A172 (cell line): ENCODE results near the gene TNF. TPM values are rescaled to one million over a fixed set of nuclear protein-coding genes. Genes with fewer than 3 reads are reported as not detected.

Experiments
- total RNA-seq: library from RNA; depleted of rRNA; stranded (reverse); fragments of >200 nt; shearing (Covaris generic); gene quantifications from 2 replicates; pipeline ENCODE4 v1.2.3, GENCODE V29; 2014; rRNA removed

Gene TNF
- total RNA-seq, 1 experiment from 2014 or later = not detected

Other genes with a start within 250 kb of the TNF start
- 284 and 365 TPM in 2 replicates for gene HLA-B, start 218.4 kb upstream of the TNF start, total RNA-seq
- gene MICA, start 172.0 kb upstream of the TNF start, total RNA-seq = 60.3 and 67.6 TPM in 2 replicates
- 16.5 and 17.1 TPM in 2 replicates for gene MICB, start 77.4 kb upstream of the TNF start, total RNA-seq
- not detected in 2 replicates for gene MCCD1, start 46.6 kb upstream of the TNF start, total RNA-seq
- gene DDX39B, start 33.6 kb upstream of the TNF start, total RNA-seq = 317 and 405 TPM in 2 replicates
- 1.4 and 2.3 TPM in 2 replicates for gene ATP6V1G2, start 29.0 kb upstream of the TNF start, total RNA-seq
- 21.1 and 22.0 TPM in 2 replicates for gene NFKBIL1, start 28.0 kb upstream of the TNF start, total RNA-seq
- not detected in 2 replicates for gene LTA, start 3.3 kb upstream of the TNF start, total RNA-seq
- not detected in 2 replicates for gene LTB, start 6.9 kb downstream of the TNF start, total RNA-seq
- not detected in 2 replicates for gene LST1, start 10.7 kb downstream of the TNF start, total RNA-seq
- gene NCR3, start 17.4 kb downstream of the TNF start, total RNA-seq = not detected in 2 replicates
- not detected in 2 replicates for gene AIF1, start 39.7 kb downstream of the TNF start, total RNA-seq
- 46.7 and 55.9 TPM in 2 replicates for gene PRRC2A, start 45.1 kb downstream of the TNF start, total RNA-seq
- 176 and 186 TPM in 2 replicates for gene BAG6, start 77.1 kb downstream of the TNF start, total RNA-seq
- 2.0 and 4.2 TPM in 2 replicates for gene APOM, start 80.3 kb downstream of the TNF start, total RNA-seq
- 15.9 and 22.0 TPM in 2 replicates for gene C6orf47, start 85.2 kb downstream of the TNF start, total RNA-seq
- gene GPANK1, start 89.4 kb downstream of the TNF start, total RNA-seq = 9.5 and 13.2 TPM in 2 replicates
- gene CSNK2B, start 90.5 kb downstream of the TNF start, total RNA-seq = 263 and 282 TPM in 2 replicates
- 1.2 and 2.0 TPM in 2 replicates for gene LY6G5B, start 94.4 kb downstream of the TNF start, total RNA-seq
- gene LY6G5C, start 105.5 kb downstream of the TNF start, total RNA-seq = not detected in 2 replicates
- gene ABHD16A, start 127.8 kb downstream of the TNF start, total RNA-seq = 38.5 and 40.9 TPM in 2 replicates
- not detected in 2 replicates for gene LY6G6F, start 131.3 kb downstream of the TNF start, total RNA-seq
- not detected in 2 replicates for gene LY6G6D, start 139.8 kb downstream of the TNF start, total RNA-seq
- not detected in 2 replicates for gene LY6G6C, start 146.2 kb downstream of the TNF start, total RNA-seq
- gene MPIG6B, start 147.8 kb downstream of the TNF start, total RNA-seq = not detected in 2 replicates
- gene DDAH2, start 153.7 kb downstream of the TNF start, total RNA-seq = 134 and 166 TPM in 2 replicates
- 927 and 1,153 TPM in 2 replicates for gene CLIC1, start 161.0 kb downstream of the TNF start, total RNA-seq
- gene MSH5, start 164.4 kb downstream of the TNF start, total RNA-seq = 3.2 and 6.1 TPM in 2 replicates
- 1.1 and 3.0 TPM in 2 replicates for gene SAPCD1, start 187.1 kb downstream of the TNF start, total RNA-seq
- 0.60 and 3.2 TPM in 2 replicates for gene VWA7, start 201.8 kb downstream of the TNF start, total RNA-seq
- gene VARS1, start 220.2 kb downstream of the TNF start, total RNA-seq = 56.0 and 58.8 TPM in 2 replicates
- 80.4 and 88.0 TPM in 2 replicates for gene LSM2, start 231.4 kb downstream of the TNF start, total RNA-seq
- 1.4 and 3.0 TPM in 2 replicates for gene HSPA1L, start 239.7 kb downstream of the TNF start, total RNA-seq
- 1.2 and 4.1 TPM in 2 replicates for gene HSPA1A, start 240.0 kb downstream of the TNF start, total RNA-seq